ENCODE measurements around the gene ARID1B.

- TF ChIP-seq CTCF (IDR thresholded peaks at IDR 0.05) (no peak), POLR2A (IDR thresholded peaks at IDR 0.05) (no peak)
Observed at GRCh38 chr6:157098999-157099398, 321.8 kb downstream of the ARID1B start.
